Fibroblast of skin of back (primary cell): ENCODE data around the gene MEIS2.
A peak's percentile ranks its signal among the peaks of the same experiment; 100 is the strongest.

ENCODE experiments used
- DNase-seq: peaks from one replicate; pipeline ENCODE4 v3.0.0-alpha.2; 2013

The MEIS2 gene

GRCh38 chr15:36875740-36876334 is 224.5 kb downstream of the MEIS2 start:
- DNase-seq, result no peak

- DNase-seq, result no peak
These were observed 225.4 kb downstream of the MEIS2 start for GRCh38 chr15:36874930-36875329.

- DNase-seq, result no peak
These were observed 232.9 kb downstream of the MEIS2 start for GRCh38 chr15:36867436-36867835.

- no peak for DNase-seq
These were observed 233.5 kb downstream of the MEIS2 start for GRCh38 chr15:36866896-36867295.

GRCh38 chr15:36863570-36863969 is 236.8 kb downstream of the MEIS2 start:
- no peak for DNase-seq

- DNase-seq, result no peak
These were observed 239.6 kb downstream of the MEIS2 start for GRCh38 chr15:36860792-36861191.

- no peak for DNase-seq
These were observed 241.9 kb downstream of the MEIS2 start for GRCh38 chr15:36858423-36858822.

- DNase-seq, result no peak
These were observed 243.9 kb downstream of the MEIS2 start for GRCh38 chr15:36856339-36856973.

GRCh38 chr15:36850864-36851263 is 249.5 kb downstream of the MEIS2 start:
- DNase-seq, result no peak

GRCh38 chr15:36845270-36845669 is 255.1 kb downstream of the MEIS2 start:
- no peak for DNase-seq

GRCh38 chr15:36844534-36844998 is 255.8 kb downstream of the MEIS2 start:
- peak; percentile 58 for DNase-seq

GRCh38 chr15:36843822-36844221 is 256.5 kb downstream of the MEIS2 start:
- DNase-seq, result no peak

GRCh38 chr15:36841193-36841592 is 259.2 kb downstream of the MEIS2 start:
- no peak for DNase-seq
